ENCODE measurements around the gene NHS.
"Not testable (repeated sequence)": the region's sequence is repeated elsewhere in the genome, so short reads cannot be mapped to it uniquely, and the experiment has no call there.

NHS gene

DNA sequence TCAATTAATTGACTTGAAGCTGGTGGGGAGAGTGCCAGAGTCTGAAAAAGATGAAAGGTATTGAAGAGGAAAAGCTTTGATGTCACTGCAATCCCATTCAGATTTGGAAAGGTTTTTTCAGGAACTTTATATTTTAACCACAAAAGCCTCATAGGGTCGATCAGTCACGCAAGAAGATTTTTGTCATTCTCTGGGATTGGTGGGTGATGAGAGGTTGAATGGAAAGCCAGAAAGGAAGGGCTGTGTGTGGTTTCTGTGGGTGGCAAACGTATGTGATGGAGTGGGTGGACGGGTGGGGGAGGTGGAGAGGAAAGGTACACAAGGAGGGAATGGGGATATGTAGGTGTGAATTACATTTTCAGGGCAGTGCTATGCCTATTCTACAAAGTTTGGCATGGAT is 188.5 kb downstream of the NHS start:
- Histone ChIP-seq H3K4me3 (ENCODE audit: low read depth, low read length) (no peak overlapping the region), H3K36me3 (replicated peaks) (no peaks in the 10 kb centered on the region), H3K27me3 (replicated peaks) (no peaks in the 10 kb centered on the region), H3K27ac (no peak overlapping the region)
- TF ChIP-seq, protein P1, sequence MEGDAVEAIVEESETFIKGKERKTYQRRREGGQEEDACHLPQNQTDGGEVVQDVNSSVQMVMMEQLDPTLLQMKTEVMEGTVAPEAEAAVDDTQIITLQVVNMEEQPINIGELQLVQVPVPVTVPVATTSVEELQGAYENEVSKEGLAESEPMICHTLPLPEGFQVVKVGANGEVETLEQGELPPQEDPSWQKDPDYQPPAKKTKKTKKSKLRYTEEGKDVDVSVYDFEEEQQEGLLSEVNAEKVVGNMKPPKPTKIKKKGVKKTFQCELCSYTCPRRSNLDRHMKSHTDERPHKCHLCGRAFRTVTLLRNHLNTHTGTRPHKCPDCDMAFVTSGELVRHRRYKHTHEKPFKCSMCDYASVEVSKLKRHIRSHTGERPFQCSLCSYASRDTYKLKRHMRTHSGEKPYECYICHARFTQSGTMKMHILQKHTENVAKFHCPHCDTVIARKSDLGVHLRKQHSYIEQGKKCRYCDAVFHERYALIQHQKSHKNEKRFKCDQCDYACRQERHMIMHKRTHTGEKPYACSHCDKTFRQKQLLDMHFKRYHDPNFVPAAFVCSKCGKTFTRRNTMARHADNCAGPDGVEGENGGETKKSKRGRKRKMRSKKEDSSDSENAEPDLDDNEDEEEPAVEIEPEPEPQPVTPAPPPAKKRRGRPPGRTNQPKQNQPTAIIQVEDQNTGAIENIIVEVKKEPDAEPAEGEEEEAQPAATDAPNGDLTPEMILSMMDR (IDR thresholded peaks at IDR 0.05; ENCODE audit: low read depth, low read length, missing control alignments): no peak
- in situ Hi-C loops (cut with HindIII; ENCODE audit: low pct_ligation_motif_present, low sequenced_read_pairs): no loop called here
- peak; percentile 35 for DNase-seq

DNA sequence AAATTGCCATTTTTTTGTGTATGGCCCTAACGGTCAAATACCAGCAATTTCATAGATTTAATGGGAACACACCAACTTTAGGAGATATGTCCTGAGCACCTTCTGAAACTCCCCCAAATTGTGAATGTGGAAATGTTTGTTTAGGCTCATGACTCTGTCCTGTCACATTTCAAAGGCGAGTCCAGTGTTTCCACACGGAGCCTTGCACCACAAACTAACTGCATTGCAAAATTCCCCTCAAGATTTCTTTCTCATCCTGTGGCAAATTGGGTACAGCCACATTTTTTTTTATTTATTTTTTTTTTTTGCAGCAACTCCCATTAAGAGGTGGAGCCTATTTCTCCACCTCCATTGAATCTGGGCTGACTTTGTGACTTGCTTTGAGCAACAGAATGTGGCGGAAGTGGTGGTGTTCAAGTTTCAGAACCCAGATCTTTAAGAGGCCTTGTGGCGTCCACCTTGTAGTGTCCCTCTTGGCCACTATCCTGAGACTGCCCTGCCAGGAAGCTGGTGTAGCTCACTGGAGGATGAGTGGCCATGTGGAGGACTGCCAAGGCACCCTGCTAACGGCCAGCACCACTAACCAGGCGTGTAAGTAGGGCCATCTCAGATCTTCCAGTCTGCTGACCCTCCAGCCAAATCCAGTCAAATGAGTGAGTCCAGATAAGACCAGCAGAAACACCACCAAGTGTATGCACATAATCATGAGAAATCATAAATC is 189.8 kb downstream of the NHS start:
- in situ Hi-C loops (cut with HindIII; ENCODE audit: low pct_ligation_motif_present, low sequenced_read_pairs): no loop called here
- DNase-seq: no peak
- Histone ChIP-seq H3K4me3 (ENCODE audit: low read depth, low read length) (no peak overlapping the region), H3K27ac (no peak overlapping the region), H3K36me3 (replicated peaks) (no peaks in the 10 kb centered on the region), H3K27me3 (replicated peaks) (no peaks in the 10 kb centered on the region)
- TF ChIP-seq, protein P1 (IDR thresholded peaks at IDR 0.05; ENCODE audit: low read depth, low read length, missing control alignments): no peak

DNA sequence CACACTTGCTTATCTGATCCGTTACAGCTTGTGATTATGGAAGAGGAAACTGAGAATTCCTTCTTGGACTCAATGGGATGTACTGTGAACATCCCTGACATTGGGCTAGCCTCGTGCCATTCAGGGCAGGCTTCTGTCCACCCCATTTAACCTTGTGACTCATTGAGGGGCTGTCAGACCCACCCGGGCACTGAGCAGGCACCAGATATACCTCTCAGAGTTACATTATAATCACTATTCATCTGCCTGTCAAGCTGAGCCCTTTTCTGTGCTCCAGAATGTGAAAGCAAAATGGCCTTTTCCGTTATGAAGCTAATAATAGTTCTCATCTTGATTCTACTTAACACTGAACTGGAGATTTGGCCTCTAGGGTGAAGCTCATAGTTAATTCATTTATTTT is 191.7 kb downstream of the NHS start:
- Histone ChIP-seq H3K27ac (no peak overlapping the region), H3K4me3 (ENCODE audit: low read depth, low read length) (no peak overlapping the region), H3K36me3 (replicated peaks) (no peaks in the 10 kb centered on the region), H3K27me3 (replicated peaks) (no peaks in the 10 kb centered on the region)
- DNase-seq: no peak
- in situ Hi-C loops (cut with HindIII; ENCODE audit: low pct_ligation_motif_present, low sequenced_read_pairs): no loop called here
- TF ChIP-seq, protein P1 (IDR thresholded peaks at IDR 0.05; ENCODE audit: low read depth, low read length, missing control alignments): no peak

DNA sequence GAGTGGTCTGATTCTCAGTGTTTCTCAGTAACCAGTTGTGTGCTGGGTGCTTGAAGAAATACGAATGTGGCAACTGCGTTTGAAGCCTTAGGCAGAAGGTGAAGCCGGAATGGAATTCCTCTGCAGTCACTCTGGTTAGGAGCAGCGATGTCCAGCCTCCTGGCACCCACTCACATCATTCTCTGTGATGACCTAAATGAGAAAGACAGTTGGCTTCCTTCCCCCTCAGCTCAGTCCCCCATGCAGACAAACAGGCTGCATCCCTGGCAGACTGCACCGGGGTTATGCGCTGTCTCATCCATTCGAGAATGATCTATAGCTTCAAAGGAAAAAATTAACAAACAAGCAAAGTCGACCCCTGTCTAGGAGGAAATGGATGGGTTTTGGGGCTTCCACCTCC is 192.2 kb downstream of the NHS start:
- Histone ChIP-seq H3K27ac (no peak overlapping the region), H3K36me3 (replicated peaks) (no peaks in the 10 kb centered on the region), H3K27me3 (replicated peaks) (no peaks in the 10 kb centered on the region), H3K4me3 (ENCODE audit: low read depth, low read length) (no peak overlapping the region)
- no peak for DNase-seq
- TF ChIP-seq, protein P1 (IDR thresholded peaks at IDR 0.05; ENCODE audit: low read depth, low read length, missing control alignments): no peak
- in situ Hi-C loops (cut with HindIII; ENCODE audit: low pct_ligation_motif_present, low sequenced_read_pairs): no loop called here

DNA sequence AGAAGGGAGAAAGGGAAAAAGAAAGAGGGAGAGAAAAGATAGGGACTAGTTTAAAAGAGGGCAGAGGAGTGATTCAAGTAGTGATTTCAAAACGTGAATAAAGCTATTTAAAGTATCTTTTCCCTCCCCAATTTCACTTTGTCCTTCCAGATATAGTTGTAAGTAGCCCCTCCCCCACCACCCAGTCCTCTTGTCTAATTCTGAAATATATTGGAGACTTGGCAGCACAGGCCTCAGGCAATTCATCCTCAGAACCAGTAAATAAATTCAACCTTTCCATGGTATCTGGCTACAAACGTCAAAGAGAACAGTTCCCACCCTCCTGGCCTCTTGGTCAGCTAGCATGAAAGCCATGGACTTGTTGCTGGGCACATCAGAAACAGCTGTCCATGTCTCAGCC is 192.8 kb downstream of the NHS start:
- in situ Hi-C loops (cut with HindIII; ENCODE audit: low pct_ligation_motif_present, low sequenced_read_pairs): no loop called here
- Histone ChIP-seq H3K27me3 (replicated peaks) (no peaks in the 10 kb centered on the region), H3K36me3 (replicated peaks) (no peaks in the 10 kb centered on the region), H3K27ac (no peak overlapping the region), H3K4me3 (ENCODE audit: low read depth, low read length) (no peak overlapping the region)
- DNase-seq: no peak
- TF ChIP-seq, protein P1 (IDR thresholded peaks at IDR 0.05; ENCODE audit: low read depth, low read length, missing control alignments): no peak

DNA sequence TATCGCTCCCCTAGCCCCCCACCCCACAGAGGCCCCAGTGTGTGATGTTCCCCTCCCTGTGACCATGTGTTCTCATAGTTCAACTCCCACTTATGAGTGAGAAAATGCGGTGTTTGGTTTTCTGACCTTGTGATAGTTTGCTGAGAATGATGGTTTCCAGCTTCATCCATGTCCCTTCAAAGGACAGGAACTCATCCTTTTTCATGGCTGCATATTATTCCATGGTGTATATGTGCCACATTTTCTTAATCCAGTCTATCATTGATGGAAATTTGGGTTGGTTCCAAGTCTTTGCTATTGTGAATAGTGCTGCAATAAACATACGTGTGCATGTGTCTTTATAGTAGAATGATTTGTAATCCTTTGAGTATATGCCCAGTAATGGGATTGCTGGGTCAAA is 193.8 kb downstream of the NHS start:
- H3K36me3 ChIP-seq (replicated peaks); H3K27me3 ChIP-seq (replicated peaks); DNase-seq; H3K27ac ChIP-seq; in situ Hi-C loops (cut with HindIII; ENCODE audit: low pct_ligation_motif_present, low sequenced_read_pairs); H3K4me3 ChIP-seq (ENCODE audit: low read depth, low read length): not testable (repeated sequence)

All from brain microvascular endothelial cell (primary cell).